GM19395 (cell line): ENCODE data around the gene FCGBP.

Experiments
- ATAC-seq: cut with Tn5 transposase; IDR thresholded peaks from one replicate; pipeline ENCODE4 v1.9.1; 2021; ENCODE audit warnings: mild to moderate bottlenecking, moderate library complexity; ENCODE audit not compliant: unreplicated experiment

Gene FCGBP

GRCh38 chr19:39949026-39949747, 14.8 kb upstream of the FCGBP start:
- no peak for ATAC-seq

- ATAC-seq: no peak
Measured at GRCh38 chr19:39946532-39946931, 12.1 kb upstream of the FCGBP start.

- ATAC-seq: no peak
Measured at GRCh38 chr19:39943586-39943985, 9.2 kb upstream of the FCGBP start.

GRCh38 chr19:39942366-39942730, 7.9 kb upstream of the FCGBP start:
- ATAC-seq: no peak

- peak; percentile 75 for ATAC-seq
Measured at GRCh38 chr19:39941615-39942365, 7.4 kb upstream of the FCGBP start.

- no peak for ATAC-seq
Measured at GRCh38 chr19:39941151-39941550, 6.7 kb upstream of the FCGBP start.

GRCh38 chr19:39940221-39940833, 5.9 kb upstream of the FCGBP start:
- ATAC-seq: no peak

GRCh38 chr19:39939556-39939955, 5.1 kb upstream of the FCGBP start:
- no peak for ATAC-seq

GRCh38 chr19:39937787-39938186, 3.4 kb upstream of the FCGBP start:
- ATAC-seq: no peak

- no peak for ATAC-seq
Measured at GRCh38 chr19:39937094-39937720, 2.8 kb upstream of the FCGBP start.

GRCh38 chr19:39936622-39937021, 2.2 kb upstream of the FCGBP start:
- ATAC-seq: no peak

- no peak for ATAC-seq
Measured at GRCh38 chr19:39936020-39936419, 1.6 kb upstream of the FCGBP start.

- no peak for ATAC-seq
Measured at GRCh38 chr19:39935364-39935661, 879 bp upstream of the FCGBP start.

GRCh38 chr19:39929750-39930149, 4.7 kb downstream of the FCGBP start:
- no peak for ATAC-seq

- ATAC-seq: no peak
Measured at GRCh38 chr19:39928357-39928725, 6.1 kb downstream of the FCGBP start.

- no peak for ATAC-seq
Measured at GRCh38 chr19:39927524-39928356, 6.7 kb downstream of the FCGBP start.

- ATAC-seq: no peak
Measured at GRCh38 chr19:39927076-39927475, 7.4 kb downstream of the FCGBP start.

GRCh38 chr19:39926170-39926760, 8.2 kb downstream of the FCGBP start:
- ATAC-seq: no peak

- no peak for ATAC-seq
Measured at GRCh38 chr19:39924952-39925351, 9.5 kb downstream of the FCGBP start.

GRCh38 chr19:39924389-39924788, 10.0 kb downstream of the FCGBP start:
- no peak for ATAC-seq

- ATAC-seq: no peak
Measured at GRCh38 chr19:39923862-39924261, 10.6 kb downstream of the FCGBP start.
